ENCODE data around the gene TRIM24. TPM values are rescaled to one million over a fixed set of nuclear protein-coding genes. Genes with fewer than 3 reads are reported as not detected.

Gene TRIM24
- total RNA-seq, 2 experiments from 2014 or later, result 14.2 to 18.9 TPM

DNA sequence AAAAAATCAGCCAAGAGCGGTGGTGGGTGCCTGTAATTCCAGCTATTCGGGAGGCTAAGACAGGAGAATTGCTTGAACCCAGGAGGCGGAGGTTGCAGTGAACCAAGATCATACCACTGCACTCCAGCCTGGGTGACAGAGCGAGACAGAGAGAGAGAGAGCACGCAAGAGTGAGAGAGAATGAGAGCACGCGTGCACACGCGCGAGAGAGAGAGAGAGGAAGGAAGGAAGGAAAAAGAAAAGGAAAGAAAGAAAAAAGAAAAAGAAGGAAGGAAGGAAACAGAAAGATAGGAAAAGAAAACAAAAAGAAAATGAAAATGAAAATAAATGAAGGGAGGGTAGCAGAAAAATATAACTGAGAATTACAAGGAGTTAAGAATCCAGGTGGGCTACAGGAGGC is 158.4 kb downstream of the TRIM24 start:
- Mint-ChIP-seq H3K4me3 (no peak overlapping the region), H3K9me3 (ENCODE audit: low read depth) (no peaks in the 10 kb centered on the region), H3K27me3 (no peaks in the 10 kb centered on the region), H3K36me3 (ENCODE audit: low read depth) (no peaks in the 10 kb centered on the region), H3K4me1 (peaks cover 2% of the 10 kb centered on the region), H3K27ac (no peak overlapping the region)
- CTCF ChIA-PET, result no interaction called here
- DNase-seq, result no peak
- intact Hi-C loops (cut with DNase I, micrococcal nuclease), result no loop called here
- POLR2A ChIA-PET, result no interaction called here
- ATAC-seq, result no peak

GRCh38 chr7:138618933-138619332 is 158.9 kb downstream of the TRIM24 start:
- CTCF ChIA-PET, result no interaction called here
- no peaks in the 10 kb centered on the region for H3K36me3 Mint-ChIP-seq (ENCODE audit: low read depth)
- H3K4me1 Mint-ChIP-seq, result no peaks in the 10 kb centered on the region
- no peaks in the 10 kb centered on the region for H3K9me3 Mint-ChIP-seq (ENCODE audit: low read depth)
- no peaks in the 10 kb centered on the region for H3K27me3 Mint-ChIP-seq
- intact Hi-C loops (cut with DNase I, micrococcal nuclease), result no loop called here
- POLR2A ChIA-PET, result no interaction called here
- H3K4me3 Mint-ChIP-seq, result no peak overlapping the region
- no peak for ATAC-seq
- H3K27ac Mint-ChIP-seq, result no peak overlapping the region
- DNase-seq, result no peak

DNA sequence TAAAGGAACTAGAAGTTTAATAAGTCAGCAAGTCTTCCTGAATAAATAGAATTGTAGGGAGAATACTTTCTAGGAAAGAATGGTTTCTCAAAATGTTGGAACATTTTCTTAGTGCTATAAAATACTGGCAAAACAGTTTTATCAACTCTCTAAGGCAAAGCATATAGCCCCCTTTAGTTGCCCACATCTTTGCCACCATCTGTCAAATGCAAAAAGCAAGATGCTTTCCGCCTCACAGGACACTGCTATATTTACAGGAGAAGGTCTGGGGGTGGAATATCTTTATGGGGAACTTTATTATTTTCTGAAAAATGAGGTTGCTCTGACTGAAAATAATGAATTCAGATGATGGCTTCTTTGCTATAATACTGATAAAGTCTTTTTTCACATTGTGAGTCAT is 162.8 kb downstream of the TRIM24 start:
- CTCF ChIA-PET, result no interaction called here
- DNase-seq, result no peak

DNA sequence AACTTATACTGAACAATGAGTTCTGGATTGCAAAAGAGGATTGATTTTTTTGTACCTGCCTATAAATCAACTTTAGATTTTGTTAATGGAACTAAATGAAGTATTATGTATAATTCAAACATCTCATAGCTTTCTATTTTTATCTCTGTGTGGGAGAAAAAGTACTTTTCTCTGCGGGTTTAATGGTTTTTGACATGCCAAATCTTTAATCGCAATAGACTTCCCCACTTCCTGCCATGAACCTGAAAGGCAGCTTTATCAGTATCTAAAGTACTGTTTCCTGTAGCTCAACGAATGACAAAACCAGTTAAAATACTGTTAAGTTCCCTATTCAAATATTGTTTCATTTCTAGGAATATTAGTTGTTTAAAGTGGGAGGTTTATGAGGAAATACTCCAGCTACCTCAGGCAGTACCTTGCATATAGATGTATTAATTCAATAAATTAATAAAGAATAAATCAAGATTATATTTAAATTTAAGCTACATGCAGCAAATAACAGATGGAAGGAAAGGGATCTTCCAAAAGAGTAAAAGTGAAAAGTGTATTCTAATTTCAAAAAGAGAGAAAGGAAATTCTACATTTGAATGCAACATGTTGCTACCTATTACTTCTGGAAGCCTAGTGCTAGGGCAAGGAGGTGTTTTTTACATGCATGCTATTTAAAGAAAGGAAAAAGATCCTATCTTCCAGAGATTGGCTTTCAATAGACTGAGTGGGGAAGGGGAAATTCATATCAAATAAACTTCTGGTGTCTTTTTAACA is 165.2 kb downstream of the TRIM24 start:
- H3K4me3 Mint-ChIP-seq, result no peak overlapping the region
- ATAC-seq (peak; percentile 66), DNase-seq (no peak)
- H3K4me1 Mint-ChIP-seq, result peaks cover 41% of the 10 kb centered on the region
- H3K27ac Mint-ChIP-seq, result peak overlapping the region; percentile 24
- intact Hi-C loops (cut with DNase I, micrococcal nuclease), result no loop called here
- POLR2A ChIA-PET, result interaction anchor here (0.6 kb wide), 2 partner anchors 179 to 426 kb away, joined by 3 read pairs; no protein-coding TSS in a partner anchor
- H3K27me3 Mint-ChIP-seq, result no peaks in the 10 kb centered on the region
- no peaks in the 10 kb centered on the region for H3K9me3 Mint-ChIP-seq (ENCODE audit: low read depth)
- H3K36me3 Mint-ChIP-seq (ENCODE audit: low read depth), result no peaks in the 10 kb centered on the region
- CTCF ChIA-PET, result interaction anchor here (0.6 to 1.2 kb wide), 2 partner anchors 11 to 464 kb away, joined by 3 to 5 read pairs; no protein-coding TSS in a partner anchor

More for the DNA sequence above, 162.8 kb downstream of the TRIM24 start:
- POLR2A ChIA-PET, result no interaction called here
- Mint-ChIP-seq H3K36me3 (ENCODE audit: low read depth) (no peaks in the 10 kb centered on the region), H3K4me1 (peaks cover 32% of the 10 kb centered on the region), H3K27ac (no peak overlapping the region), H3K4me3 (no peak overlapping the region), H3K9me3 (ENCODE audit: low read depth) (no peaks in the 10 kb centered on the region), H3K27me3 (no peaks in the 10 kb centered on the region)
- intact Hi-C loops (cut with DNase I, micrococcal nuclease), result no loop called here
- ATAC-seq, result no peak

GRCh38 chr7:138625849-138626230 is 165.8 kb downstream of the TRIM24 start:
- ChIA-PET POLR2A (no interaction called here), CTCF (interaction anchor here (1.2 kb wide), 1 partner anchor 465 kb away, joined by 5 read pairs; no protein-coding TSS in a partner anchor)
- Mint-ChIP-seq H3K27me3 (no peaks in the 10 kb centered on the region), H3K4me3 (no peak overlapping the region), H3K36me3 (ENCODE audit: low read depth) (no peaks in the 10 kb centered on the region), H3K4me1 (peaks cover 42% of the 10 kb centered on the region), H3K27ac (peak overlapping the region; percentile 40), H3K9me3 (ENCODE audit: low read depth) (no peaks in the 10 kb centered on the region)
- DNase-seq (peak; percentile 10), ATAC-seq (peak; percentile 44)
- intact Hi-C loops (cut with DNase I, micrococcal nuclease), result no loop called here

- CTCF ChIA-PET, result interaction anchor here (0.6 kb wide), 1 partner anchor 478 kb away, joined by 4 read pairs; no protein-coding TSS in a partner anchor
- Mint-ChIP-seq H3K36me3 (ENCODE audit: low read depth) (no peaks in the 10 kb centered on the region), H3K4me1 (peaks cover 42% of the 10 kb centered on the region), H3K27ac (no peak overlapping the region), H3K9me3 (ENCODE audit: low read depth) (no peaks in the 10 kb centered on the region), H3K27me3 (no peaks in the 10 kb centered on the region), H3K4me3 (no peak overlapping the region)
- ATAC-seq (no peak), DNase-seq (no peak)
- intact Hi-C loops (cut with DNase I, micrococcal nuclease), result no loop called here
- POLR2A ChIA-PET, result interaction anchor here (0.6 to 0.7 kb wide), 2 partner anchors 222 to 519 kb away, joined by 3 to 8 read pairs; no protein-coding TSS in a partner anchor
These were observed 166.8 kb downstream of the TRIM24 start for GRCh38 chr7:138626846-138627245.

GRCh38 chr7:138627361-138627760 is 167.3 kb downstream of the TRIM24 start:
- Mint-ChIP-seq H3K9me3 (ENCODE audit: low read depth) (no peaks in the 10 kb centered on the region), H3K4me1 (peaks cover 42% of the 10 kb centered on the region), H3K4me3 (no peak overlapping the region), H3K36me3 (ENCODE audit: low read depth) (no peaks in the 10 kb centered on the region), H3K27ac (no peak overlapping the region), H3K27me3 (no peaks in the 10 kb centered on the region)
- DNase-seq, result no peak
- POLR2A ChIA-PET, result interaction anchor here (0.6 kb wide), 1 partner anchor 518 kb away, joined by 8 read pairs; no protein-coding TSS in a partner anchor
- CTCF ChIA-PET, result interaction anchor here (0.6 kb wide), 1 partner anchor 478 kb away, joined by 4 read pairs; no protein-coding TSS in a partner anchor
- intact Hi-C loops (cut with DNase I, micrococcal nuclease), result no loop called here
- ATAC-seq, result no peak

DNA sequence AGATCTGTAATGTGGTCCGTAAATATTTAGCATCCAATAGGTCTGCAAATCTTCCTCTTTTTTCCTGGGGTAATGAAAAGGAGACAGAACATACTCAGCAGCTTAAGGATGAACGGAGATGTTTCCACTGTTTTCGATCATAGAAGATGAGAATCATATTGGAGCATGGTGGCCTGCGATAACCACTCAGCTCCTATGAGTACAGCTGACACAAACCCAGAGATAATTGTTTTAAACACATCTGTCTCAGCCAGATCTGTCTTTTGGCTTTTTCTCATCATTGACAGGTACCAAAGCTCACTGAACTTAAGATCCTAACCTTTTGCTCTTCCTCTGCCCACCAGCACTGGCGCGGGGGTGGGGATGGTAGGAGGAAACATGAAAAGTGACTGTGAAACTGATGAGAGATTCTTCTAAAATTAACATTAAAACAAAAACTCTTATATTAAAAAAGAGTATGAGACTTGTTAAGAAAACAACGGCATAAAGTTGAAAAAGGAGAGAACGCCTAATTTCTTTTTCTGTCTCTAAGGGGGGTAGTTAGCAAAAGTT is 170.1 kb downstream of the TRIM24 start:
- Mint-ChIP-seq H3K27me3 (no peaks in the 10 kb centered on the region), H3K27ac (no peak overlapping the region), H3K9me3 (ENCODE audit: low read depth) (no peaks in the 10 kb centered on the region), H3K4me3 (no peak overlapping the region), H3K4me1 (peaks cover 35% of the 10 kb centered on the region), H3K36me3 (ENCODE audit: low read depth) (no peaks in the 10 kb centered on the region)
- intact Hi-C loops (cut with DNase I, micrococcal nuclease), result no loop called here
- DNase-seq (peak; percentile 46), ATAC-seq (no peak)
- ChIA-PET POLR2A (no interaction called here), CTCF (interaction anchor here (0.7 to 1.0 kb wide), 2 partner anchors 9 to 25 kb away, joined by 3 to 6 read pairs; no protein-coding TSS in a partner anchor)

DNA sequence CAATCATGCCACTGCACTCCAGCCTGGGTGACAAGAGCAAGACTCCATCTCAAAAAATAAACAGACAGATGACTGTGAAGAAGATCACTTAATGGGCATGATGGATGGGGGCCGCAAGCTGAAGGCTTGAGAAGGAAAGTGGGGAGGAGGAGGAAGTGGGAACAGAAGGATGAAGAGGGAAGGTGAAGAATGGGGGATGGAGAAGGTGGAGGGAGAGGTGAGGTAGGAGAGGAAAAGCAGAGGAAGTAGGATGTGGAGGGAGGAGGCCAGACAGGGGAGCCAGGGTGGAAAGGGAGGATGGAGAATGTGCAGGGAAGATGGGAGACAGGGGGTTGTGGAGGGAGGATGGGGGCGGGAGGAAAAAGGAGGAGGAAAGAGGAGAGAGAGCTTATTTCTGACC is 172.3 kb downstream of the TRIM24 start:
- Mint-ChIP-seq H3K4me3 (no peak overlapping the region), H3K9me3 (ENCODE audit: low read depth) (no peaks in the 10 kb centered on the region), H3K36me3 (ENCODE audit: low read depth) (no peaks in the 10 kb centered on the region), H3K4me1 (peaks cover 13% of the 10 kb centered on the region), H3K27ac (no peak overlapping the region), H3K27me3 (no peaks in the 10 kb centered on the region)
- ChIA-PET CTCF (interaction anchor here (0.8 kb wide), 1 partner anchor 15 kb away, joined by 3 read pairs; no protein-coding TSS in a partner anchor), POLR2A (no interaction called here)
- intact Hi-C loops (cut with DNase I, micrococcal nuclease), result no loop called here
- DNase-seq (no peak), ATAC-seq (no peak)

- ChIA-PET POLR2A (no interaction called here), CTCF (interaction anchor here (0.8 kb wide), 1 partner anchor 16 kb away, joined by 3 read pairs; no protein-coding TSS in a partner anchor)
- peaks cover 12% of the 10 kb centered on the region for H3K4me1 Mint-ChIP-seq
- H3K36me3 Mint-ChIP-seq (ENCODE audit: low read depth), result no peaks in the 10 kb centered on the region
- no peaks in the 10 kb centered on the region for H3K9me3 Mint-ChIP-seq (ENCODE audit: low read depth)
- DNase-seq (no peak), ATAC-seq (no peak)
- H3K27ac Mint-ChIP-seq, result no peak overlapping the region
- no peaks in the 10 kb centered on the region for H3K27me3 Mint-ChIP-seq
- intact Hi-C loops (cut with DNase I, micrococcal nuclease), result no loop called here
- H3K4me3 Mint-ChIP-seq, result no peak overlapping the region
These were observed 173.0 kb downstream of the TRIM24 start for GRCh38 chr7:138632826-138633602.
